ENCODE data around the gene OBP2B.
"Not testable (repeated sequence)": the region's sequence is repeated elsewhere in the genome, so short reads cannot be mapped to it uniquely, and the experiment has no call there.

Gene OBP2B

GRCh38 chr9:133238851-133239532 is 29.9 kb upstream of the OBP2B start:
- peak; percentile 35 to 63 (median 45) for DNase-seq (ENCODE audit: low read depth in 2 of 3, low spot score in 2 of 3)

GRCh38 chr9:133238272-133238850 is 29.3 kb upstream of the OBP2B start:
- no peak for DNase-seq (ENCODE audit: low read depth in 2 of 3, low spot score in 2 of 3)

GRCh38 chr9:133237035-133237731 is 28.1 kb upstream of the OBP2B start:
- DNase-seq (ENCODE audit: low read depth in 2 of 3, low spot score in 2 of 3) = no peak

- DNase-seq (ENCODE audit: low read depth in 2 of 3, low spot score in 2 of 3) = not testable (repeated sequence)
Observed at GRCh38 chr9:133236291-133237034, 27.4 kb upstream of the OBP2B start.

DNA sequence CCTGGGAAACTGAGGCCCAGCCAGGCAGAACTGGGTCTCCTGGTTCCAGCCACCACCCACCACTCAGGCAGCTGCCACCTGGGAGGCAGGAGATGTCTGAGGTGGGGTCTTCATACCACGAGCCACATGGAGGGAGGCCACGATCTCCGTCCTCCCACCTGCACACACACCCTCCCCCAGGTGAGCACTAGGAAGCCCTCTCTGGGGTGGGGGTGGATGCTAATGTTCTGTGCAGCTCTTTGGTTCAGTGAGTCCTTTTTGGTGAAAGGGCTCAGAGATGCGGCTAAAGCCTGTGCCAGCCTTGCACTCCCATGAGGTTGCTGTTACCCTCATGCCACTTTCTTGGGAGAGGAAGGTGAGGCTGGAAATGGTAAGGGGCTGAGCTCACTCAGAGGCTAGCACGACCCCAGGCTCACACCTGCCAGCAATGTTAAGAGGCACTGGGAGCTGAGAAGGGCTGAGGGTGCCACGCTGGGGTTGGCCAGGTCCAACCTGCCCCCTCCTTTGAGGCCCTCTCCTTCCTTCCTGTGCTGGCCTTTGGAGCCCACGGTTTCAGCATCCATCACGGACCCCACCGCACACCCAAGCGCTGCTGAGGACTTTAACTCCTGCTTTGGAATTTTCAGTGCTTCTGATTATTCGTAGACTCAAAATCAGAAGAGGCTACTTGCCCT is 26.6 kb upstream of the OBP2B start:
- DNase-seq (ENCODE audit: low read depth in 2 of 3, low spot score in 2 of 3) = no peak

DNA sequence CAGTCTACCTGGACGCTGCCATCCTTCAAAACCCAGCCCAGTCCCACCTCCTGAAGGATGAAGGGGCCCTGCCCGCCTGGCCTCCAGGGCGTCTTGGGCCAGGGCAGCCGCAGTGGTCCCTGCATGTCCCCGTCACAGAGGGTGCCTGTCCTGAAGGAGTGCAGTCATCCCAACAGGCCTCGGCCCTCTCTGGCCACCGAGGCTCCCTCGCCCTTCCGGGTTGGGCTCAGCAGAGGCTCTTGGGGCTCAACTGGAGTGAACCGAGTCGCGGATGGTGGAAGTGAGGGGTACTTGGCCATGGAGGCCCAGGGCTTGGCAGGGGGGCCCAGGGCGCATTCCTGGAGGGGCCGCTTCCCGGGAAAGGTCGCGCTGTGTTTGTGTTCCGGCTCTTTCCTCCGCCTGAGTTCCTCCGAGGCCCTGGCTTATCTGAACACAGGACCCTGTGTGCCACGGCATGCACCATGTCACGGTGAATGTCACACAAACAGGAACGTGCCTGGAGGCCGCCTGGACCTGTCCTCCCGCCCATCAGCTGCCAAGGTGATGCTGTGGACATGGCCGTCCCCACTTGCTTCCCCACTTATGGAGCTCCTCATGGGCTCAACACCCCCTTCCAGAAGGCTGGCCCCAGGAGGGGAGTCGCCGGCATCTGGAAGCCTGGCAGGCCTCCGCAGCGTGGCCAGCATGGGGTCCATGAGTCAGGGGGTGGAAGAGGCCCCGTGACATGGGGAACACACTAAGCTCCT is 25.7 kb upstream of the OBP2B start:
- DNase-seq (ENCODE audit: low read depth in 2 of 3, low spot score in 2 of 3) = no peak

GRCh38 chr9:133233681-133234432 is 24.8 kb upstream of the OBP2B start:
- DNase-seq (ENCODE audit: low read depth in 2 of 3, low spot score in 2 of 3) = no peak

DNA sequence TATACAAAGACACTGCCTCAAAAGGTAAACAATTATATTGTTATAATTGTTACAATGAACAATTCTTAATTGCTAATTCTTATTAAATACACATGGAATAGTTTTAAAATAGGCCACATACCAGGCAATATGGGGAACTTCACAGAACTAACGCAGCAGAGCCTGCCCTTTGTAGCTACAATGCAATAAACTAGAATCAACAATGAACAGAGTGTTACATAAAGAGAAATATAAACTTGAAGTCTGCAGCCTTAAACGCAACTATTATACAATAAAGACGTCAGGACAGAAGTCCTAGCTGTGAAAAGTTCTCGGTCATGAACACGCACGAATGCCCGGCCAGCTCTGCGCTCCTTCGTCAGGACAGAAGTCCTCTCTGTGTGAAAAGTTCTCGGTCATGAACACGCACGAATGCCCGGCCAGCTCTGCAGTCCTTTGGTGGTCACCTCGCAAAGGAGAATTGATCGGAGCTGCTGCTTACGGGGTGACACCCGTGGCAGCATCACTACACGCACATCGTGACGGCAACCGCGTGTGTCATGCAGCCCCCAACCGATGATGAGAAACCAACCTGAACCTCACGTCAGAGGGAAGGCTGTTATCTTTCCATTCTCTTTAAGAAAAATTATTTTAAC is 23.0 kb upstream of the OBP2B start:
- DNase-seq (ENCODE audit: low read depth in 2 of 3, low spot score in 2 of 3) = not testable (repeated sequence)

DNA sequence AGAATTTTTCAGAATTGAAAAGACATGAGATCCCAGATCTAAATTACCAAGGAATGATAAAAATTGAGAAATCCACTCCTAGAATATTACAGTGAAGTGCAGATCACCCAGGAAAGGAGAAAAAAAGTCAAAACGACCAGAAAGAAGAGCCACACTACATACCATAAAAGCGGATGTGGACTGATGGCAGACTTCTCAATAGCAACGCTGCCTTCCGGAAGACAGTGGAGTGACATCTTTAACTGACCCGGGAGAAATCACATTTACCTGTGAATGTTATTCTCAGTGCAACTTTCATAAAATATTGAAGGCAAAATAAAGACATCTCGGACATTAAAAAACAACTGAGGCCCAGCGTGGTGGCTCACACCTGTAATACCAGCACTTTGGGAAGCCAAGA is 21.5 kb upstream of the OBP2B start:
- DNase-seq (ENCODE audit: low read depth in 2 of 3, low spot score in 2 of 3) = not testable (repeated sequence)

DNA sequence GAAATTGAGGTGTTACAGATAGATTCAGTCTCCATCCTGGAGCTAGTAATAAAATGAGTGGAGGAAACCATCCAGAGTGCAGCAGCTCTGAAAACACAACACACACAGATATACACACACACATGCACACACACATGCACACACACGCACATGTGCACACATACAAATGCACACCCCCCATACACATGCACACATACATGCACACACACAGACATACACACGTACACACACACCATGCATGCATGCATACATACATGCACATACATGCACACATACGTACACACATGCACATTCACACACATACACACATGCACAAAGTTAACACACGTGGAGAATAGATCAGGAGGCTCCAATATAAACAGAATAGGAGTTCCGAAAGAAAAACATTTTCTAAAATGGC is 21.0 kb upstream of the OBP2B start:
- DNase-seq (ENCODE audit: low read depth in 2 of 3, low spot score in 2 of 3) = no peak

DNA sequence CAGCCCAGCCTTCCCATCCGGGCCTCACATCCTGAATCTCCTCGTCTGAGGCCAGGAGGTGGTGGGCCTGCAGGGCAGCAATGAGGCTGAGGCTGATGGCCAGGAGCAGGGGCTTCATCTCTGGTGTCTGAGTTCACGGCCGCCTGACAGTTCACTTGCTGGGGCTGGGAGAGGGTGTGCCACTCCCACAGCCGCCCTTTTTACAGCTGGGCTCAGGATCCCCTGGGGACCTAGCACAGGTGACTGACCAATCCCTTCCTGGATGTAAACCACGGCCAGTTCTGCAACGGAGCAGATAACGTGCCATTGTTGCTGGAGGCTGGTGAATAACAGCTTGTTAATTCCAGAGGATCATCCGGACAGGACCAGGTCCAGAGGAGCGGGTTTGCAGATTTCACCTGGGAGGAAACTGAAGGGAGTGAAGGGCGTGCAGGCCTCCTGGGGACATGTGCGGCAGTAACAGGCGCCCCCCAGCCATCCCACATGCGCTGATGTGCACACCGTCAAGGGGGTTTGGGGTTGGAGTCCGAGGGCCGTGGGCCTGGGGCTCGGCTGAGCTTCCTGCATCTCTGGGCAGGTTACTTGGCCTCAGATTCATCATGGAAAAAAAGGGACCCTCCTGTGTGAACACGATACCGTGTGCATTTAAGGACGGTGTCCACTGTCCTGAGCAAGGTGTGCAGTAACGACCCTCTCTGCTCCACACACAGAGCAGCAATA is 19.6 kb upstream of the OBP2B start:
- not testable (repeated sequence) for DNase-seq (ENCODE audit: low read depth in 2 of 3, low spot score in 2 of 3)

DNA sequence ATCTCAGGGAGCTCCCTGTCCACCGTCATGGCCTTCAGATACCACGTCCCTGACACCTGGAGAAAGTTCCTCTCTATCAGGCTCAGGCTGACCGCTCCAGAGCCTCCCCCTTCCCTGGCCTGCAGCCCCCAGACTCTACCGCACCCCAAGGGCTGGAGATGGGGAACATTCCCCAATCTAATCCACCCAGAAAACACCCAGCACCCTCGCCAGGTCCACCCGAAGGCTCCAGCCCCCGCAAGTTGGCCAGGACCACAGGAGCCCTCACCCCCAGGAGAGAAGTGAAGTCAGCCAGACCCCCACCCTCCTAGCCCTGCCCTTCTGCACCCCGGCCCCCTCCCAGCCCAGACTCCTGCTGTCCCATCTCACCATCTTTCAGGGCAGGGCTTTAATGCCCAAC is 18.9 kb upstream of the OBP2B start:
- DNase-seq (ENCODE audit: low read depth in 2 of 3, low spot score in 2 of 3) = not testable (repeated sequence)

DNA sequence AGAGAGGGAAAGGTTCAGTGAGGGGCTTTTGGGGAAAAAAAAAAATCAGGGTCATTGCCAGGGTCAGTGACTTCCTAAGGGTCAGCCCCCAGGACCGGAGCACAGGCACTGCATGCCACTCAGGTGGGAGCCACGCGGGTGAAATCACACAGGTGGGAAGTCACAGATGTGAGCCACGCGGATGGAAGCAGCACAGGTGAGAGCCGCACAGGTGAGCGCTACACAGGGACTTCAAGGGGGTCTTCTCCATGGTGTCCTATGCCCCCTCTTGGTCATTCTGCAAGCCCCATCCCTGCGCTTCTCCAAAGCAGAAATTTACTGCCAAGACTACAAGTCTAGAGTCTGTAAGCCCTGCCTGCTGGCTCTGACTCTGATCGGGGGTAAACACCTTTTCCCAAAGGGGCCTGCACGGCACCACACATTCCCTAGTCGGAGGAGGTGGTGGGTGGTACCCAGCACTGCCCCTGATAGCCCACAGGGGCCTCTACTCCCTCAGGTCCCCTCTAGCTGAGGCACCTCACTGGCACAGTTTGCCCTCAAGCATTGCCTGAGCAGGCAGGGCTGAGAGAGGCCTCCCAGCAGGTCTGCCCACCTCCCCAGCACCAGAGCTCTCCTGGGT is 18.3 kb upstream of the OBP2B start:
- no peak for DNase-seq (ENCODE audit: low read depth in 2 of 3, low spot score in 2 of 3)

- DNase-seq (ENCODE audit: low read depth in 2 of 3, low spot score in 2 of 3) = no peak
Observed at GRCh38 chr9:133226219-133227171, 17.4 kb upstream of the OBP2B start.

DNA sequence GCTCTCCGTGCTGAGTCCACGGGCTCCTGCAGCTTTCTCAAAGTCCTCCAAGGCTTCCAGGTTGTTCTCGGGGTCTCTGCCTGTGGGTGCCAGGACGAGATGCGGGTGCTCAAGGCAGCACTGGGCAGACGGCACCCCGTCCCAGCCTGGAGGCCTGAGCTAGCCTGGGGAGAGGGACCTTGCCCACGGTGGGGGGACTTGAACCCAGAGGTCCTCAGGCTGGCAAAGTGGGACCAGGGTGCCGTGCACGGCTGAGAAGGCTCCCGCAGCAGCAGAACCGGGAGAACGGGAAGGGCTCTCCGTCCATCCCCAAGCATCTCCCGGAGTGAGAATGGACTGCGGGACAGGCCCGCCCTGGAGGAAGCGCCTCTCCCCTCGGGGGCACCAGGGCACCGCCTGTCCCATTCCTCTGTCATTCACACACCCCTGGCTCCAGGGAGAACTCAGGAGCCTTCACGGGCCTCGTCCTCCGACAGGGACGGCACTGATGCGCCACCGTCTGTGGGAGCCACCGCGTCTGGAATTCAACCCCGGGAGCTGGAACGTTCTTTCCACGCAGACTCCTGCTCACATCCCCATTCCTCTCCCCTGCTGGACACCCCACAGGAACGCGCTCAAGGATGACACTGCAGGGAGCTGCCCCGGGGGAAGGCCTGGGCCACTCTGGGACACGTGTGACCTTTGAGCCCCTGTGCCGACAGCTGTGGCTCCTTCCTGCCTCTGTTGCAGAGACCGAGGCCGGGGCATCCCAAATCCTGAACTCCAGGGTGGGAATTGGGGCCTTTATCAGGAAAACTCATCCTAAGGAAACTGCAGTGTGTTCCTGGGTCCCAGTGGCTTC is 16.3 kb upstream of the OBP2B start:
- no peak for DNase-seq (ENCODE audit: low read depth in 2 of 3, low spot score in 2 of 3)

DNA sequence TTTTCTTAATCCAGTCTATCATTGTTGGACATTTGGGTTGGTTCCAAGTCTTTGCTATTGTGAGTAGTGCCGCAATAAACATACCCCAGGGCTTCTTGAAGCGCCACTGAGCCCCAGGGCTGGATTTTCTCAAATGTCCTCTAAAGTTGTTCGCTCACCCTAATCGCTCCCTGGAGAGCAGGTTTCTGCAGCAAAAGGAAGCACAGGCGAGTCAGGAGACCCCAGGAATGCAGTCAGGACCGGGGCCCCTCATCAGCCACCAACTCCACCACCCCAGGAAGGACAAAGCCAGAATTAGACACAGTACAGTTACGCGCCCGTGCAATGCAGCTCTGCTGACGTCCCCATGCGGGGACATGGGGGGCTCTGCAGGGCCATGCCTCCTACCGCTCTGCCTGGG is 15.7 kb upstream of the OBP2B start:
- DNase-seq (ENCODE audit: low read depth in 2 of 3, low spot score in 2 of 3) = no peak
